GM21515 (cell line): Measurements from ENCODE around the gene CTBP2.

Experiments
- ATAC-seq: cut with Tn5 transposase; IDR thresholded peaks from one replicate; pipeline ENCODE4 v1.9.1; 2021; ENCODE audit not compliant: unreplicated experiment

CTBP2 gene

GRCh38 chr10:125125951-125126735 lies 34.2 kb downstream of the CTBP2 start:
- no peak for ATAC-seq

GRCh38 chr10:125124907-125125306 lies 35.5 kb downstream of the CTBP2 start:
- no peak for ATAC-seq

- no peak for ATAC-seq
These were observed 36.3 kb downstream of the CTBP2 start for GRCh38 chr10:125124115-125124487.

GRCh38 chr10:125123476-125124114 lies 36.8 kb downstream of the CTBP2 start:
- ATAC-seq: no peak

GRCh38 chr10:125122566-125122965 lies 37.8 kb downstream of the CTBP2 start:
- ATAC-seq: no peak

GRCh38 chr10:125121003-125121402 lies 39.4 kb downstream of the CTBP2 start:
- no peak for ATAC-seq

GRCh38 chr10:125120053-125120710 lies 40.2 kb downstream of the CTBP2 start:
- no peak for ATAC-seq

- no peak for ATAC-seq
These were observed 41.7 kb downstream of the CTBP2 start for GRCh38 chr10:125118701-125119100.

- ATAC-seq: no peak
These were observed 42.3 kb downstream of the CTBP2 start for GRCh38 chr10:125118011-125118611.

GRCh38 chr10:125116652-125117310 lies 43.6 kb downstream of the CTBP2 start:
- no peak for ATAC-seq

GRCh38 chr10:125116041-125116649 lies 44.2 kb downstream of the CTBP2 start:
- ATAC-seq: no peak

GRCh38 chr10:125115409-125115808 lies 45.0 kb downstream of the CTBP2 start:
- no peak for ATAC-seq

GRCh38 chr10:125114761-125115391 lies 45.5 kb downstream of the CTBP2 start:
- no peak for ATAC-seq

- ATAC-seq: no peak
These were observed 46.5 kb downstream of the CTBP2 start for GRCh38 chr10:125113691-125114371.

- no peak for ATAC-seq
These were observed 47.5 kb downstream of the CTBP2 start for GRCh38 chr10:125112697-125113494.

GRCh38 chr10:125111118-125111727 lies 49.1 kb downstream of the CTBP2 start:
- ATAC-seq: no peak

- no peak for ATAC-seq
These were observed 52.3 kb downstream of the CTBP2 start for GRCh38 chr10:125107965-125108580.
